HFFc6 (cell line): ENCODE measurements around the gene NOSIP. TPM values are rescaled to one million over a fixed set of nuclear protein-coding genes. Genes with fewer than 3 reads are reported as not detected.

Source experiments
- DNase-seq: peaks from one replicate; pipeline ENCODE4 v3.0.0-alpha.2; 2018
- H3K27ac Mint-ChIP-seq: 2 replicates; pipeline ENCODE4 v1.8.0; 2020; ENCODE audit warnings: mild to moderate bottlenecking, mixed read lengths
- H3K27me3 Mint-ChIP-seq: 2 replicates; pipeline ENCODE4 v1.8.0; 2021; ENCODE audit warnings: mild to moderate bottlenecking, moderate library complexity, mixed read lengths; ENCODE audit not compliant: insufficient read depth
- H3K36me3 Mint-ChIP-seq: 2 replicates; pipeline ENCODE4 v1.8.0; 2021; ENCODE audit warnings: low read depth, mixed read lengths
- H3K4me1 Mint-ChIP-seq: 2 replicates; pipeline ENCODE4 v1.8.0; 2020; ENCODE audit warnings: low read depth, mixed read lengths
- H3K4me3 Mint-ChIP-seq: 2 replicates; pipeline ENCODE4 v1.8.0; 2020; ENCODE audit warnings: mild to moderate bottlenecking, moderate library complexity, mixed read lengths
- H3K9me3 Mint-ChIP-seq: 2 replicates; pipeline ENCODE4 v1.8.0; 2020; ENCODE audit warnings: mild to moderate bottlenecking, mixed read lengths
- CTCF ChIP-seq: fragments of 200-600 bp; sonication (generic); IDR thresholded peaks from 2 replicates; pipeline ENCODE4 v1.5.0; 2021; ENCODE audit warnings: antibody characterized with exemption, mild to moderate bottlenecking
- total RNA-seq, 6 experiments: library from RNA; stranded (reverse); fragmentation: NEBNext Ultra II Directional; extraction: Animal tissue kit (Norgen Biotek cat#: 25700); gene quantifications; 2 replicates in 1 of 6; 3 replicates in 5 of 6; pipeline ENCODE4 v1.2.3, GENCODE V29; 2021

The NOSIP gene
- total RNA-seq, 6 experiments from 2014 or later: 66.0 to 79.7 (median 72.4) TPM

- peaks cover 12% of the 10 kb centered on the region; the same call in 1 of the 2 replicates for H3K36me3 Mint-ChIP-seq
- H3K27me3 Mint-ChIP-seq: peaks cover 2% of the 10 kb centered on the region; the same call in 1 of the 2 replicates
Observed at GRCh38 chr19:49590971-49591730, 10.8 kb upstream of the NOSIP start, which contains the start of gene PRR12. Gene PRR12 (plus strand): TSS chr19:49591182. CDS start chr19:49591655, 473 bp downstream.

GRCh38 chr19:49590071-49590970, 10.0 kb upstream of the NOSIP start:
- Mint-ChIP-seq H3K36me3 (peaks cover 12% of the 10 kb centered on the region; the same call in 1 of the 2 replicates), H3K27me3 (peaks cover 2% of the 10 kb centered on the region; the same call in 1 of the 2 replicates), H3K4me1 (peaks cover 20% of the 10 kb centered on the region), H3K27ac (peak overlapping the region; percentile 86), H3K9me3 (no peaks in the 10 kb centered on the region), H3K4me3 (peak overlapping the region; percentile 90)
- TF ChIP-seq CTCF: peak; percentile 35; the same call in 1 of the 2 replicates
- DNase-seq: peak; percentile 94

More at GRCh38 chr19:49590971-49591730, 10.8 kb upstream of the NOSIP start, which contains the start of gene PRR12:
- Mint-ChIP-seq H3K27ac (peak within 1 kb of the TSS; percentile 86), H3K4me3 (peak within 1 kb of the TSS; percentile 90), H3K4me1 (peaks cover 20% of the 10 kb centered on the region), H3K9me3 (no peaks in the 10 kb centered on the region)
- TF ChIP-seq CTCF: peak; percentile 23
- DNase-seq: peak; percentile 31

GRCh38 chr19:49589502-49589905, 9.1 kb upstream of the NOSIP start:
- no peak for TF ChIP-seq CTCF
- no peak for DNase-seq
- Mint-ChIP-seq H3K27ac (no peak overlapping the region), H3K36me3 (peaks cover 12% of the 10 kb centered on the region; the same call in 1 of the 2 replicates), H3K4me3 (no peak overlapping the region), H3K27me3 (peaks cover 2% of the 10 kb centered on the region; the same call in 1 of the 2 replicates), H3K9me3 (no peaks in the 10 kb centered on the region), H3K4me1 (peaks cover 20% of the 10 kb centered on the region)

- no peak overlapping the region for H3K27ac Mint-ChIP-seq
Observed at GRCh38 chr19:49588365-49589122, 8.2 kb upstream of the NOSIP start.

More at GRCh38 chr19:49588365-49589122, 8.2 kb upstream of the NOSIP start:
- H3K36me3 Mint-ChIP-seq: peaks cover 6% of the 10 kb centered on the region; the same call in 1 of the 2 replicates
- TF ChIP-seq CTCF: no peak
- H3K4me1 Mint-ChIP-seq: peaks cover 12% of the 10 kb centered on the region
- H3K27me3 Mint-ChIP-seq: peaks cover 2% of the 10 kb centered on the region; the same call in 1 of the 2 replicates
- no peak for DNase-seq
- no peaks in the 10 kb centered on the region for H3K9me3 Mint-ChIP-seq
- H3K4me3 Mint-ChIP-seq: no peak overlapping the region
